AML-193 (cell line): ENCODE results near the gene LINGO1.

Experiments used
- DNase-seq, 2 experiments: peaks; one replicate each; lab custom pipeline; 2025; lab: John Stamatoyannopoulos, UW

Gene LINGO1

DNA sequence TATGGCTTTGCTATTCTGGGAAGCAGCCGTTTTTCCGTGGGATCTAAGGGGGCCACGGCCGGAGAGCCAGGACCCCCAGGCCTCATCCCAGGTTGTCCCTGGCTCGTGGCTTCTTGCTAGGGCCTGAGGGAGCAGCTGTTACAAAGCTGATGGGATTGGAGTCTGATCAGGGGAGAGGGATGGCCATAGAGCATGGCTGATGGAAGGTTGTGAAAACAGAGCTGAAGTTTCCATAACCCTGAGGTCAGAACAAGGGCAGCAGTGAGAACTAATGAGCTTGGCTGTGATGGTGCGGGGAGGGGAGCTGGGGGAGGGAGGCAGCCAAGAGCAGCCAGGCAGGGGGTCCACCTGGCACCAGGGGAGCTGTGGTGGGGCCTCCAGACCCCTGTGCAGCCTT lies 63.0 kb downstream of the LINGO1 start:
- no peak for DNase-seq

DNA sequence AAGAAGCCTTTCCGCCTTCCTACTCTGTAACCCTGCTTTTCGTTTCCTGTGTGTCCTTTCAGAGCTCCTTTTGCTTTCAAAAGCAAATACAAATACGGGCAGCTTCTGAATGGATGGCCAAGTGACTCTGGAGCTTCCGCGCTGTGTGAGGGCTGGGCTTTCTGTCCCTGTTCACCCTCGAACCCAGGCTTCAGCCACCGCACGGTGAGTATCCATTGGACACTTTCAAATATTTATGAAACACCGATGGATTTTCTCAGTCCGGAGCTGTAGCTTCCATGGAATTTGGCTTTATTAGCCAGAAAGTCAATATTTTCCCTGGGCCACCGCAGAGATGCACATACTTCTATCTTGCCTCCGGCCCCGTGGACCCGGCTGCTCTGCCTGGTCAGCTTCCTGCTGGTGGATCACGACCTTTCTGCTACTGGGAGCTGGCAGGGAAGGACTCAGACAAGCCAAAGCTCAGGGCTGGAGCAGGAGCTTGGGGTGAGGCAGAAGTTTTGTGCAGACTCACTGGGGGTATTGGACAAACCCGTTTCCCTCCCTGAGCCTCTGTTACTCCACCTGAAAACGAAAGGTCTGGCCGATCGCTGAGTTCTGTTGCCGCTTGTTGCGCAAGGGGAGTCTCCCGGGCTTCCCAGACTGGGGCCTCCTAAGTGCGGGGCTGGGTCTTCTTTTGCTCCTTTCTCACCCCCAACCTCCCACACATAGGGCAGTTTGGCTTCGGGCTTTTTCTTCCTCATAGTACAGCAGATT lies 63.6 kb downstream of the LINGO1 start:
- no peak for DNase-seq

DNA sequence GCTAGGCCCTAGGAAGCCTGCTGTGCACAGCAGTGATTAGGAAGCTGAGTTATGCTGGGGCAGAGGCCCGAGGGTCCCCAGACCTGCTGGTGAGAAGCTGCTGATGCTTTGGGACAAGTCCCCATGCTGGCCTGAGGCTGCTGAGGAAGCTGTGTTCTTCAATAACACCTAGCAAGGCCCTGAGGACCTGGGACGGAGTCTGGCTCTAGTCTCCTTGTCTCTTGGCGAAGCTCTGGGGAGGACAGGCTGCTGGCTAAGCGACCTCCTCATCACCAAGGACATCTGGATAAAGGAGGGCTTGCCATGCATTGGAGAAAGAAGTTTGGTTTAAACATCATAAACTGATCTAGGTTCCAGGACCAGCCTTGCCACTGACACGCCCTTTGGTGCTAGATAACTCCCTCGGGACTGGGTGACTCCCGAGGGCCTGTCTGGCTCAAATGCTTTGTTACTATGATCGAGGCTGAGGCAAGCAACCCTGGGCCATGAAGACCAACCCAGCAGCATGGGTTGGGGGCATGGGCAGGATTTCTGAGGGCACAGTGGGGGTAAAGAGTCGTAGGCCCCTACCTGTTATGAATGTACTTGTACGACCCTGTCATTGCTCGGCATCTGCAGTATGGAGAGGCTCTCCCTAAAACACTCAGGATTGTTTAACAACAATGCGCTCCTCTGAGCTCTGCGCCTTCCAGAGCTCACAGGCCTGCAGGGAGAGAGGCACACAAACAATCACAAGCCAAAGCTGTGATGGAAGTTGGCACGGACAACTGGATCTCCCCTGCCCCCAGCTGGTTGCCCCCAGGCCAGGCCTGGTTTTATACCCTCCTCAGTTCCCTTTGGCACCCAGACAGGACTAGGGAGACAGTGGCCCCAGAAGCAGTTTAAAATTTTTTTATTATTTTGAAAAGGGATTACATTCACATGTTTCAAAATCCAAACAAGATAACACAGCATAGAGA lies 64.4 kb downstream of the LINGO1 start:
- DNase-seq = no peak

DNA sequence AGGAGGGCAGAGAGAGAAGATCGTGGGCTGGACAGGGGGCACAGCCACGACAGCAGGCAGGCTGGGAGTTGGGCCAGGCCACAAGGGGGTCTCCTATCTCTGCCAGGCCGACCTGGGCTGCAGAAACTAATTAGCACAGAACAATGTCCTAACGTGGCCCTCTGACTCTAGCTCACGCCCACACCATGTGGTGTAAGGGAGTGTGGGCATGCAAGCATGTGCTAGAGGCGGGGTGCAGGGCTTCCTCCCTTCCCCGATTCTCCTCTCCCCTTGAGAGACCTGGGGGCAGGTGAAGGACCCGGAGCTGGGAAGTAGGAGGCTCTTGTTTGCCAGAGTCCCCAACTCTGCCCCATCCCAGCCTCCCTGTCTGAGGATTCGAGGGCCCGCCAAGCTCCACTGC lies 65.5 kb downstream of the LINGO1 start:
- no peak for DNase-seq

DNA sequence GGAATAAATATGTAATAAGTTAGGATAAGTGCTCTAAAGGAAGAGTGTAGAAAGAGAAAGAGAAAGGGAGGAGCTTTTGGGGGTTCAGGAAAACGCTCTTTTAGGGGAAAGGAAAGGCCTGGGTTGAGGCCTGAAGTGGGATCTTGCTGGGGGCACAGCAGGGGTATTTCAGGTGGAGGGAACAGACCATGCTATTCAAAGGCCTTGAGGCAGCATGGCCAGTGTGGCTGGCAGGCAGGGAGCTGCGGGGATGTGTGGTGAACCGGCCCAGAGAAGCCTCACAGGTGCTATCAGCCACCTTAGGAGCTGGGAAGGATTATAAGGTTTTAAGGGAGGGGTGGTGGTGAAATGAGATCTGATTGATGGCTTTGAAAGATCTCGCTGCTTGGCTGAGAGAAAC lies 66.6 kb downstream of the LINGO1 start:
- no peak for DNase-seq

DNA sequence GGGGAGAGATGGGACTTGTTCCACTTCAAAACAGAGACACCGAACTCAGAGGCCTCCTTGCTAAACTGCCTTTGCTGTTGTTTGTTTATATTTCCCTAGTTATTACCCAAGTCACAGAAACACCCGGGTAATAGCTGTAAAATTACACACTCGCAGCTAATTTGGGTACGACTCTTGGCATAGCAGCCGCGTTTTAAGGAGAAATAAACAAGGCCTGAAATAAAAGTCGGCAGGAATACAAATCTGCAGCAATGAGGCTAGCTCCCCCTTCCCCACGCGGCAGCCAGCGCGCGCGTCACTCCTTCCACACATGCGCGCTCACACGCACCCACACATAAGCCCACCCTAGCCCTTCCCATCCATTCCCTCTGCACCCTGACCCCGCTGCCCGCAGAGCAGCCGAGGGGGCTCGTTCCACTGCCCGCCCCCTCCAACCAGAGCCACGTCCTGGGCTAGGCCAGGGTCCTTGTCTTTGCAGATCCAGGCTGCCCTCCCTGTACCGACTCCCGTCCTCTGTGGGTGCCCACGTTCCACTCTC lies 67.3 kb downstream of the LINGO1 start:
- no peak for DNase-seq

DNA sequence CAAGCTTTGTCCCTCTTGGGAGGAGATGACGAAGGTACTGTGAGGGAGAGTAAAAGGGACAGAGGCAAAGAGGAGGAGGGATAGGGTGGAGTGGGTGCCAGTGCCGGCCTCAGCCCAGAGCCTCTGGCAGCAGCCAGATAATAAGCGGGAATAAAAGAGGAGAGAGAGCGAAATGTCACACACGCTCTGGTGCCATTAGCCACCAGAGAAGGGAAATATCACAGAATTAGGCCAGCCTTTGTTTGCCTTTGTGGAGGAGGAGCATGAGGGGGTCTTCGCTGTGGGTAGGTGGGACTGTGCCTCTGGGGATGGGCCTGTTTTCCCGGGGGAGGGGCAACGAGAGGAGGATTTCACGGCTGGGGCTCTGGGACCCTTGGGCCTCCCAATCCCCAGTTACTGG lies 67.8 kb downstream of the LINGO1 start:
- DNase-seq = no peak

DNA sequence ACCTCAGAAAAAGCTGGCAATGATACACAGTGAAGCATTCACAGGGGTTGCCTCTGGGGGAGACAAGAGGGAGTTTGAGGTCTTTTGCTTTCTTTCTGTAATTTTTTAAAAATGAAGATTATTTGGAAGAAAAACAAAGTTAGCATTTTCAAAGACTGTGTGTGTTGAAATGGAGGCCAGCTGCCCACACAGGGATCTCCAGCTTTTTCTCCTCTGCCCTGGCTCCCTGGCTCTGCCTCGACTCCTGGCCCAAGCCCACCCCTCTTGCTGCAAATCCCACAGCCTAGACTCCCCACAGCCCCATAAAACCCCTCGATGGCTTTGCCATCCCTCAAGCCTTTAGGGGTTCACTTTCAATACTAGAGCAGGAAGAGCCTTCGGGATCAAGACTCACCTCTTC lies 68.4 kb downstream of the LINGO1 start:
- no peak for DNase-seq

DNA sequence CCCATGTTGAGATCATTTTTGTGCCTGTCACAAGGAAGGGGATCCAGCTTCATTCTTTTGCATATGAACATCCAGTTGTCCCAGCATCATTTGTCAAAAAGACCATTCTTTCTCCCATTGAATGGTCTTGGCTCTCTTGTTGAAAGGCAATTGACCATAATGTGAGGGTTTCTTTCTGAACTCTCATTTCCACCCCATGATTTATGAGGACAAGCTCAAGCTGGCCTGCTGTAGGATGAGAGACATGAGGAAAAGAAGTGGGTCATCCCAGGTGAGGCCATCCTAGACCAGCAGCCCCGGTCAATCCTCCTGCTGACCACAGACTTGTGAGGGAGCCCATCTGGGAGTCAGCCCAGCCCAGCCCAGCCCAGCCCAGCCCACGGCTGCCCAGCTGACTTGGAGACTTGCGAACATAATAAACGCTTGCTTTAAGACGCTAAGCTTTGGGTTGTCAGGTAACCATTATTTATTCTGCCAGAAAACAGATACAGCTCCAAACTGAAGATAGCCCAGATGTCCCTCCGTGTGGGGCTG lies 69.0 kb downstream of the LINGO1 start:
- no peak for DNase-seq
